Thyroid gland (tissue), 4 donors: ENCODE results near the gene GADL1.

Experiments
- POLR2A ChIP-seq, 2 donors: fragments of 450-650 bp; IDR thresholded peaks; one replicate each; pipeline ENCODE4 v1.6.1; 2017; ENCODE audit warnings: antibody characterized with exemption in 2 of 2, mild to moderate bottlenecking in 2 of 2, moderate library complexity in 1 of 2
- TF ChIP-seq, protein P1 (sequence below), 6 experiments: fragments of 200-600 bp in 3 of 6; fragments of 450-650 bp in 3 of 6; sonication (generic) in 3 of 6; IDR thresholded peaks; one replicate each; pipeline ENCODE4 v1.5.1; 2016 to 2019; ENCODE audit warnings: antibody characterized with exemption in 6 of 6, mild to moderate bottlenecking in 2 of 6, inconsistent platforms in 1 of 6, moderate library complexity in 1 of 6

DNA sequence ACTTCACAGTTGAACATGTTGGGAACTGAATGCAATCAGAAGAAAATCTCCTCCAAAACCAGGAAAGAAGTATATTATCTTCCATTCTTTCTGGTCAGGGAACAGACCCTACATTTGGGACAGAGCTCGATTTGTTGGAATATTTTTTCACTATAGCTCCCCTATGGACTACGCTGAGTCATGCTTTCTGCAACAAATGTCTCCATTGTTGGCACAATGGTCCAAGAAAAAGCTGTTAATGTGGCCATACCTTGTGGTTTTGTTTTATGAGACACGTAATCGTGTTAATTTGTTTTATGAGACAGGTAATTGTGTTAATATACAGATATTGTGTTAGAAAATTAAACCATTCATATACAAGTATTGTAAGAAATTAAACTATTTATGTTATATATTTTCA, 186.6 kb downstream of the GADL1 start:
- TF ChIP-seq, protein P1, sequence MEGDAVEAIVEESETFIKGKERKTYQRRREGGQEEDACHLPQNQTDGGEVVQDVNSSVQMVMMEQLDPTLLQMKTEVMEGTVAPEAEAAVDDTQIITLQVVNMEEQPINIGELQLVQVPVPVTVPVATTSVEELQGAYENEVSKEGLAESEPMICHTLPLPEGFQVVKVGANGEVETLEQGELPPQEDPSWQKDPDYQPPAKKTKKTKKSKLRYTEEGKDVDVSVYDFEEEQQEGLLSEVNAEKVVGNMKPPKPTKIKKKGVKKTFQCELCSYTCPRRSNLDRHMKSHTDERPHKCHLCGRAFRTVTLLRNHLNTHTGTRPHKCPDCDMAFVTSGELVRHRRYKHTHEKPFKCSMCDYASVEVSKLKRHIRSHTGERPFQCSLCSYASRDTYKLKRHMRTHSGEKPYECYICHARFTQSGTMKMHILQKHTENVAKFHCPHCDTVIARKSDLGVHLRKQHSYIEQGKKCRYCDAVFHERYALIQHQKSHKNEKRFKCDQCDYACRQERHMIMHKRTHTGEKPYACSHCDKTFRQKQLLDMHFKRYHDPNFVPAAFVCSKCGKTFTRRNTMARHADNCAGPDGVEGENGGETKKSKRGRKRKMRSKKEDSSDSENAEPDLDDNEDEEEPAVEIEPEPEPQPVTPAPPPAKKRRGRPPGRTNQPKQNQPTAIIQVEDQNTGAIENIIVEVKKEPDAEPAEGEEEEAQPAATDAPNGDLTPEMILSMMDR (IDR thresholded peaks at IDR 0.05) = no peak
- TF ChIP-seq POLR2A (IDR thresholded peaks at IDR 0.05) = no peak
